Measurements from ENCODE around the gene ADAMTS15. TPM values are rescaled to one million over a fixed set of nuclear protein-coding genes. Genes with fewer than 3 reads are reported as not detected.

Gene ADAMTS15
- total and polyA plus RNA-seq, 10 of the 15 experiments (the other 5 are each of a cell fraction or from before 2014, with no cell fraction given): not detected

DNA sequence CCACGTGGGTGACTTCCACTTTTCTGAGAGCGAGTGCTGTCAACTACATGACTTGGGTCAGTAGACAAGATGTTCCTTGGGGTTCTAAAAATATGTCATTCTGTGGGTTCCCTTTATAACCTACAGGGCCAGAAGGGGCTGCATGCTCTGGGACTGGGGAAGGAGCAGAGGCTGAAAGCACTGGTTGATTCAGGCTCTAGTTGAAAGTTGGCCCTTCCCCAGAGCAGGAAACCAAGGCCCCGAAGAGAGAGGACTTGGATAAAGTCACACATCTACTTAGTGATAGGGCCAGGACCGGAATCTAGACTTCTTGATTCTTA, 9.9 kb downstream of the ADAMTS15 start:
- no TSS peak for BruUV-seq (replicated peaks)
- SMC1A ChIA-PET (ENCODE audit: uncharacterized antibody, unreplicated experiment): no interaction called here
- TF ChIP-seq ZNF687 (IDR thresholded peaks at IDR 0.05) (no peak), RAD51 (IDR thresholded peaks at IDR 0.05) (no peak), MYC (IDR thresholded peaks at IDR 0.05; ENCODE audit: insufficient read depth, insufficient read length, insufficient replicate concordance, low read length, severe bottlenecking) (no peak), ZNF384 (IDR thresholded peaks at IDR 0.05; ENCODE audit: borderline replicate concordance, low read depth, low read length) (no peak), TBL1XR1 (IDR thresholded peaks at IDR 0.05; ENCODE audit: low read depth, low read length) (no peak), POLR2A (IDR thresholded peaks at IDR 0.05; ENCODE audit: low read depth, low read length) (no peak), EP300 (IDR thresholded peaks at IDR 0.05; ENCODE audit: borderline replicate concordance in 1 of 2, control insufficient read depth in 1 of 2, low read depth in 2 of 2, low read length in 2 of 2) (no peak), ZBTB33 (IDR thresholded peaks at IDR 0.05) (no peak), PKNOX1 (IDR thresholded peaks at IDR 0.05) (no peak), SREBF2 (IDR thresholded peaks at IDR 0.05; ENCODE audit: low read length) (no peak), CHD4 (IDR thresholded peaks at IDR 0.05) (no peak)
- TF ChIP-seq, protein P1, sequence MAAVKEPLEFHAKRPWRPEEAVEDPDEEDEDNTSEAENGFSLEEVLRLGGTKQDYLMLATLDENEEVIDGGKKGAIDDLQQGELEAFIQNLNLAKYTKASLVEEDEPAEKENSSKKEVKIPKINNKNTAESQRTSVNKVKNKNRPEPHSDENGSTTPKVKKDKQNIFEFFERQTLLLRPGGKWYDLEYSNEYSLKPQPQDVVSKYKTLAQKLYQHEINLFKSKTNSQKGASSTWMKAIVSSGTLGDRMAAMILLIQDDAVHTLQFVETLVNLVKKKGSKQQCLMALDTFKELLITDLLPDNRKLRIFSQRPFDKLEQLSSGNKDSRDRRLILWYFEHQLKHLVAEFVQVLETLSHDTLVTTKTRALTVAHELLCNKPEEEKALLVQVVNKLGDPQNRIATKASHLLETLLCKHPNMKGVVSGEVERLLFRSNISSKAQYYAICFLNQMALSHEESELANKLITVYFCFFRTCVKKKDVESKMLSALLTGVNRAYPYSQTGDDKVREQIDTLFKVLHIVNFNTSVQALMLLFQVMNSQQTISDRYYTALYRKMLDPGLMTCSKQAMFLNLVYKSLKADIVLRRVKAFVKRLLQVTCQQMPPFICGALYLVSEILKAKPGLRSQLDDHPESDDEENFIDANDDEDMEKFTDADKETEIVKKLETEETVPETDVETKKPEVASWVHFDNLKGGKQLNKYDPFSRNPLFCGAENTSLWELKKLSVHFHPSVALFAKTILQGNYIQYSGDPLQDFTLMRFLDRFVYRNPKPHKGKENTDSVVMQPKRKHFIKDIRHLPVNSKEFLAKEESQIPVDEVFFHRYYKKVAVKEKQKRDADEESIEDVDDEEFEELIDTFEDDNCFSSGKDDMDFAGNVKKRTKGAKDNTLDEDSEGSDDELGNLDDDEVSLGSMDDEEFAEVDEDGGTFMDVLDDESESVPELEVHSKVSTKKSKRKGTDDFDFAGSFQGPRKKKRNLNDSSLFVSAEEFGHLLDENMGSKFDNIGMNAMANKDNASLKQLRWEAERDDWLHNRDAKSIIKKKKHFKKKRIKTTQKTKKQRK (IDR thresholded peaks at IDR 0.05; ENCODE audit: low read depth, low read length): no peak

More for the DNA sequence above, 9.9 kb downstream of the ADAMTS15 start:
- ATAC-seq: no peak
- Histone ChIP-seq H3K27me3 (replicated peaks in 1 of 2; ENCODE audit: control insufficient read depth in 2 of 2, insufficient read depth in 2 of 2, low read length in 1 of 2) (peaks cover 4% of the 10 kb centered on the region in 2 experiments; a peak in 3 of 4 replicates), H3K36me3 (ENCODE audit: control insufficient read depth in 2 of 2, insufficient read depth in 2 of 2, low read length in 1 of 2) (no peaks in the 10 kb centered on the region), H3K27ac (ENCODE audit: control insufficient read depth, insufficient read depth) (no peak overlapping the region), H3K4me3 (no peak overlapping the region), H3K9me3 (replicated peaks; ENCODE audit: control insufficient read depth, insufficient read depth, low read length) (no peaks in the 10 kb centered on the region), H2AFZ (ENCODE audit: control insufficient read depth, low read depth, low read length) (no peak overlapping the region), H4K20me1 (ENCODE audit: control insufficient read depth, insufficient read depth) (no peaks in the 10 kb centered on the region), H3K4me1 (ENCODE audit: control insufficient read depth, insufficient read depth, low read length) (no peaks in the 10 kb centered on the region), H3K79me2 (ENCODE audit: control insufficient read depth, insufficient read depth, low read length) (no peaks in the 10 kb centered on the region), H3K4me2 (ENCODE audit: control insufficient read depth, insufficient read depth) (no peak overlapping the region), H3K9ac (ENCODE audit: control insufficient read depth, insufficient read depth, low read length) (no peak overlapping the region)
- CTCF ChIA-PET: no interaction called here
- intact Hi-C loops (cut with micrococcal nuclease; ENCODE audit: unreplicated experiment): no loop called here
- RAD21 ChIA-PET (ENCODE audit: unreplicated experiment): no interaction called here
- 13% methylated on average over 4 of the region's 4 CpGs for WGBS (ENCODE audit: insufficient coverage, insufficient replicate concordance, low lambda C conversion rate, missing lambda C conversion rate)
- POLR2A ChIA-PET: no interaction called here
- DNase-seq (ENCODE audit: low read depth, low spot score): no peak
- in situ Hi-C loops (cut with MboI): no loop called here
- FAIRE-seq: no peak
